Neural progenitor cell (in vitro differentiated cells): Measurements from ENCODE around the gene PHF2.

ENCODE experiments used
- EZH2 ChIP-seq: fragments of 200-600 bp; sonication (generic); IDR thresholded peaks from 2 replicates; pipeline ENCODE4 v1.6.1; 2017; ENCODE audit warnings: antibody characterized with exemption, mild to moderate bottlenecking, moderate library complexity
- TF ChIP-seq, protein P1 (sequence below): fragments of 200-600 bp; sonication (generic); IDR thresholded peaks from 2 replicates; pipeline ENCODE4 v1.5.1; 2017; ENCODE audit warnings: antibody characterized with exemption, mild to moderate bottlenecking

DNA sequence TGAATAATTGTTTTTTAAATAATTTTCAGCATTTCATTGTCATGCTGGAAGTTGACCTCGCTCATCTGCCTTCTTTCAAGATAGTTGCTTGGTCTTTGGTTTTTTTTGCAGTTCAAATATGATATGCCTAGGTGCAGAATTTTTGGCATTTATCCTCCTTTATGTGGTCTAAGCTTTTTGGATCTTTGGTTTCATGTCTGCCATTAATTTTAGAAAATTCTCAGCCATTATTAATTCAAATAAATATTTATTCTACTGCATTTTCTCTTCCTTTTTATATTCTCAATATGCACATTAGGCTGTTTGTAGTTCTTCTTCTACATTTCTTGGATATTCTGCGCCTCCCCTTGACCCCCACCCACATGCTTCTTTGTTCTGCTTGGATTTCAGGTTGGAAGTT, 63.6 kb downstream of the PHF2 start:
- TF ChIP-seq, protein P1, sequence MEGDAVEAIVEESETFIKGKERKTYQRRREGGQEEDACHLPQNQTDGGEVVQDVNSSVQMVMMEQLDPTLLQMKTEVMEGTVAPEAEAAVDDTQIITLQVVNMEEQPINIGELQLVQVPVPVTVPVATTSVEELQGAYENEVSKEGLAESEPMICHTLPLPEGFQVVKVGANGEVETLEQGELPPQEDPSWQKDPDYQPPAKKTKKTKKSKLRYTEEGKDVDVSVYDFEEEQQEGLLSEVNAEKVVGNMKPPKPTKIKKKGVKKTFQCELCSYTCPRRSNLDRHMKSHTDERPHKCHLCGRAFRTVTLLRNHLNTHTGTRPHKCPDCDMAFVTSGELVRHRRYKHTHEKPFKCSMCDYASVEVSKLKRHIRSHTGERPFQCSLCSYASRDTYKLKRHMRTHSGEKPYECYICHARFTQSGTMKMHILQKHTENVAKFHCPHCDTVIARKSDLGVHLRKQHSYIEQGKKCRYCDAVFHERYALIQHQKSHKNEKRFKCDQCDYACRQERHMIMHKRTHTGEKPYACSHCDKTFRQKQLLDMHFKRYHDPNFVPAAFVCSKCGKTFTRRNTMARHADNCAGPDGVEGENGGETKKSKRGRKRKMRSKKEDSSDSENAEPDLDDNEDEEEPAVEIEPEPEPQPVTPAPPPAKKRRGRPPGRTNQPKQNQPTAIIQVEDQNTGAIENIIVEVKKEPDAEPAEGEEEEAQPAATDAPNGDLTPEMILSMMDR: no peak
- no peak for TF ChIP-seq EZH2
